A549 treated with Mapracorat at 1 μM for 4 hours (cell line): ENCODE measurements around the gene SGCB. TPM values are rescaled to one million over a fixed set of nuclear protein-coding genes. Genes with fewer than 3 reads are reported as not detected.

Experiments
- total RNA-seq: library from RNA; stranded (reverse); fragments of 200-300 nt; extraction: Qiagen RNA extraction; gene quantifications from 5 replicates; pipeline ENCODE4 v1.2.3, GENCODE V29; 2022

Gene SGCB, protein sequence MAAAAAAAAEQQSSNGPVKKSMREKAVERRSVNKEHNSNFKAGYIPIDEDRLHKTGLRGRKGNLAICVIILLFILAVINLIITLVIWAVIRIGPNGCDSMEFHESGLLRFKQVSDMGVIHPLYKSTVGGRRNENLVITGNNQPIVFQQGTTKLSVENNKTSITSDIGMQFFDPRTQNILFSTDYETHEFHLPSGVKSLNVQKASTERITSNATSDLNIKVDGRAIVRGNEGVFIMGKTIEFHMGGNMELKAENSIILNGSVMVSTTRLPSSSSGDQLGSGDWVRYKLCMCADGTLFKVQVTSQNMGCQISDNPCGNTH
- 17.5 to 19.3 TPM (median 18.7 TPM) in 5 replicates for total RNA-seq

DNA sequence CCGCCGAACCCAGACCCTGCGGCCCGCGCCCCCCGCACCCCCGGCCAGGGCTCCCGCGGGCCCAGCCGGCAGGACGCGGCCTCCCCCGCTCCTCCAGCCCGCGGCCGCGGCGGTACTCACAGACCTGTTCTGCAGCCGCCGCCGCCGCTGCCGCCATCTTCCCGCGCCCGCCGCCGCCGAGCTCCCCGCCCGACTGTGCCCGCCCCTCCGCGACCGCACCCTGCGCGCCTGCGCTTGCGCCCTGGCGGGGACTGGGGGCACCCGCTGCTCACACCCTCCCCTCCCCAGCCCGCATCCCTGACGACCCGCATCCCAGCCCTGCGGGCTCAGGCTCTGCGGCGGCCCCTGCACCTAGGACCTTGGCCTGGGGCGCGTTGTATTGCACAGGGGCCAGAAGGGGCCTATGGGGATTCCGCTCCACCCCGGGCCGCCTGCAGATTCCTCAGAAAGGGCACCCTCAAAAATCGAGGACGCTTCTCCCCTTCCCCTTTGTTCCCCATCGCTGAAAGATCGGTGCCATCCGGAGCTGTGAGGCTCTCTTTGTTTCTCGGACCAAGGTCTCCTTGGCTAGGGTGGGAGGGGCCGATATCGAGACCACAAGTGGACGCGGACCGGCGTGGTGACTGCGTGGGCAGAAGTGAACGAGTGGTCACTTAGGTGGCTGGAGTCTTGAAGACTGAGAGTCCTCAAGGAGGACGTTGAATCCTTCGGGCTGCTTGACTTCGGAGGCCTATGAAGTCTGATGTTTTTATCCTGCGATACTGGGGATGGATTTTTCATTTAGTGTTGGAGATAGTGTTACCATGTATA, at the start of gene SGCB:
Gene SGCB (minus strand): TSS at position 197 of the 810 bp plus-strand sequence. CDS start 40 bp downstream, at position 157.

DNA sequence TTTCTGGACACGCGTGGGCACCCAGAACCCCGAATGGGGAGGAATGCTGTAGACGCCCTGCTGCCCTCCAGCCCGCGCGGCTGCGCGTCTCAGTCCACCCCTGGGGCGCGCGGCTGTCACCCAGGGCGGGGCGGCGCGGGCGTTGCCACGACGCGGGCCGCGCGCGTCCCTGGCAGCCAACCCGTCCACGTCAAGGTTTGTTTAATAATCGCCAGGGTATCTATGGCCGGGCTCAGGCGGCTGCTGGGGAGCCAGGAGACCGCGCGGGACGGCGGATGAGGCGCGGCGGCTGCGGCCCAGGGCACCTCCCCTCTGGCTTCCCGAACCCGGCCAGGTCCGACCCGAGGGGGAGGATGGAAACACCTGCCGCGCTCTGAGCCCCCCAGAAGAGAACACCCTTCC, 13.1 kb upstream of the SGCB start, which contains the start of gene SPATA18:
Gene SPATA18 (plus strand): TSS at position 92 of the 402 bp plus-strand sequence. CDS start 401 bp downstream, outside the sequence.

DNA sequence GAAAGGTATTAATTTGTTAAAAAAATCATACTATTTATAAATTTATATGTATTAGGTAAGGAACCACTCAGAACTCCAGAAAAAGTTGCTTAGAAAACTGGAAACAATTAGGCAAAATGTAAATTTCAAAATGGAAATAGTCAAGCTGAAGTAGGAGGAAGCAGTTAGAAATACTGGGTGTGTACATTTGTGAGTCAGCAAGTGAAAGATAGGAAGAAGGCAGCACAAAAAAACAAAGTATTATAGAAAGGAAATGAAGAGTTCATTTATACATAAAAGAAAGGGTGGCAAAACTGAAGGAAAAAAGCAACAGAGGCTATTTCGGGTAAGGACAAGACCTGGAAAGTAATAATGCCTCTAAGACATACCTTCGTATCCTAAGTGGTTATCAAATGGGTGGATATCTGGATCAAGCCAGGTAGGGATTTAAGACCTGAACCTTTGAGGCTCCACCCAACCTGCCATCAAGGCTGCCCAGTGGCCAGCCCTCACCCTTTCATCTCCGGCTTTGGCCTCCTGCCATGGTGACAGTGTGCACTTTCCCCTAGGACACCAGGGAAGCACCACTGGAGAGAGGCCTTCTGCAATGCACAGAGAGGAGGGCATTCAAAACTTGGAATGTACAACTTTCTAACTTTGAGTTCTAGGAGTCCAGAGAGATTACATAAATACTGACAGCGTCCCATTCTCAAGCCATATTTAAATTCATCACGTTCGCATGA, 18.0 kb downstream of the SGCB start, which contains the start of gene LRRC66:
Gene LRRC66 (minus strand): TSS at position 428 of the 722 bp plus-strand sequence. CDS start 2,750 bp downstream, outside the sequence.

Other genes with a start within 250 kb of the SGCB start
- gene DCUN1D4, start 195.1 kb downstream of the SGCB start, total RNA-seq: 11.9 to 21.4 TPM (median 16.4 TPM) in 5 replicates
- gene LRRC66, start 17.9 kb downstream of the SGCB start, total RNA-seq: 0.09 to 0.16 TPM (median 0.15 TPM) in 3 of 5 replicates, not detected in the others
- gene SPATA18, start 13.0 kb upstream of the SGCB start, total RNA-seq: 3.5 to 4.8 TPM (median 4.7 TPM) in 5 replicates